GM12878 (cell line): Measurements from ENCODE around the gene TP63. TPM values are rescaled to one million over a fixed set of nuclear protein-coding genes. Genes with fewer than 3 reads are reported as not detected.
A peak's percentile ranks its signal among the peaks of the same experiment; 100 is the strongest.

Source experiments
- ATAC-seq: fragments of 200-7000 bp; cut with Tn5 transposase; 3 replicates; pipeline ENCODE4 v1.9.1; 2020; ENCODE audit warnings: mild to moderate bottlenecking, moderate library complexity
- BruUV-seq: library from RNA; stranded (reverse); fragments of 400-500 nt; replicated peaks from 2 replicates; lab custom pipeline; 2021; lab: Mats Ljungman, UMichigan
- CTCF ChIA-PET: fragments of 300-600 bp; sonication (Branson Sonifier 250); formaldehyde crosslinking; extraction: SDS; loops from one replicate; lab custom pipeline; 2021; ENCODE audit warnings: inconsistent platforms; lab: Yijun Ruan, JAX
- POLR2A ChIA-PET: fragments of 350-600 bp; formaldehyde crosslinking; extraction: SDS; loops from one replicate; lab custom pipeline; 2021; ENCODE audit warnings: inconsistent platforms; lab: Charles Lee
- RAD21 ChIA-PET: fragments of 300-600 bp; sonication (Branson Sonifier 250); formaldehyde crosslinking; loops from one replicate; lab custom pipeline; 2023; ENCODE audit warnings: antibody characterized with exemption; ENCODE audit not compliant: unreplicated experiment; lab: Charles Lee
- SMC1A ChIA-PET: fragments of 300-600 bp; sonication (Branson Sonifier 250); formaldehyde crosslinking; loops from one replicate; lab custom pipeline; 2023; ENCODE audit not compliant: unreplicated experiment, uncharacterized antibody; lab: Charles Lee
- DNase-seq: peaks from one replicate; pipeline ENCODE4 v3.0.0-alpha.2; 2011; ENCODE audit warnings: low read depth, low spot score
- FAIRE-seq: peaks from 3 replicates; lab custom pipeline; 2011; peaks lifted over from hg19 to GRCh38; lab: Jason Lieb, UNC
- H2AFZ ChIP-seq: 2 replicates; pipeline ENCODE4 v1.6.0; 2011; ENCODE audit warnings: low read depth, low read length, control low read depth; ENCODE audit not compliant: control insufficient read depth
- H3K27ac ChIP-seq: 2 replicates; pipeline ENCODE4 v1.5.1; 2011; ENCODE audit warnings: control low read depth; ENCODE audit not compliant: control insufficient read depth, insufficient read depth
- H3K27me3 ChIP-seq, 2 experiments: replicated peaks in 1 of 2; 2 replicates each; pipeline versions ENCODE4 v1.6.0 to v1.6.1; 2011; ENCODE audit warnings: low read length in 1 of 2; ENCODE audit not compliant: control insufficient read depth in 2 of 2, insufficient read depth in 2 of 2
- H3K36me3 ChIP-seq, 2 experiments: 2 replicates each; pipeline ENCODE4 v1.5.1; 2011; ENCODE audit warnings: low read length in 1 of 2; ENCODE audit not compliant: control insufficient read depth in 2 of 2, insufficient read depth in 2 of 2
- H3K4me1 ChIP-seq: 2 replicates; pipeline ENCODE4 v1.6.1; 2011; ENCODE audit warnings: mild to moderate bottlenecking, low read length, moderate library complexity, mixed read lengths; ENCODE audit not compliant: control insufficient read depth, insufficient read depth
- H3K4me2 ChIP-seq: 2 replicates; pipeline ENCODE4 v1.6.0; 2011; ENCODE audit warnings: control low read depth; ENCODE audit not compliant: control insufficient read depth, insufficient read depth
- H3K4me3 ChIP-seq: fragments of 200-600 bp; sonication (generic); 2 replicates; pipeline ENCODE4 v1.5.1; 2016
- H3K79me2 ChIP-seq: 2 replicates; pipeline ENCODE4 v1.6.0; 2011; ENCODE audit warnings: low read length; ENCODE audit not compliant: control insufficient read depth, insufficient read depth
- H3K9ac ChIP-seq: 2 replicates; pipeline ENCODE4 v1.8.0; 2011; ENCODE audit warnings: low read length, control low read depth, mixed read lengths; ENCODE audit not compliant: control insufficient read depth, insufficient read depth
- H3K9me3 ChIP-seq: replicated peaks from 3 replicates; pipeline ENCODE4 v1.5.1; 2011; ENCODE audit warnings: mild to moderate bottlenecking, low read length; ENCODE audit not compliant: control insufficient read depth, insufficient read depth
- H4K20me1 ChIP-seq: 2 replicates; pipeline ENCODE4 v1.6.0; 2011; ENCODE audit not compliant: control insufficient read depth, insufficient read depth
- ATF7 ChIP-seq: fragments of 450-650 bp; IDR thresholded peaks from 2 replicates; pipeline ENCODE4 v1.6.1; 2016; ENCODE audit warnings: low read depth, mild to moderate bottlenecking
- BACH1 ChIP-seq: fragments of 450-650 bp; IDR thresholded peaks from 2 replicates; pipeline ENCODE4 v1.6.1; 2017; ENCODE audit warnings: mild to moderate bottlenecking, borderline replicate concordance
- BMI1 ChIP-seq: fragments of 450-650 bp; IDR thresholded peaks from 2 replicates; pipeline ENCODE4 v1.6.1; 2016; ENCODE audit warnings: mild to moderate bottlenecking, moderate library complexity, borderline replicate concordance
- CTCF ChIP-seq, 3 experiments: IDR thresholded peaks in 2 of 3; conservative IDR thresholded peaks in 1 of 3; 2 replicates each; pipeline ENCODE4 v1.5.1; 2011; ENCODE audit warnings: low read depth in 3 of 3, low read length in 3 of 3, mild to moderate bottlenecking in 3 of 3, control low read depth in 2 of 3, moderate library complexity in 2 of 3, inconsistent platforms in 1 of 3, mixed read lengths in 1 of 3; ENCODE audit not compliant: control insufficient read depth in 2 of 3, insufficient read depth in 1 of 3; ENCODE audit errors: extremely low read depth in 1 of 3
- EGR1 ChIP-seq, 2 experiments: IDR thresholded peaks; 1 replicate in 1 of 2; 2 replicates in 1 of 2; pipeline ENCODE4 v1.6.1; 2011 to 2012; ENCODE audit warnings: low read depth in 2 of 2, low read length in 2 of 2, borderline replicate concordance in 1 of 2, mild to moderate bottlenecking in 1 of 2, moderate library complexity in 1 of 2
- ESRRA ChIP-seq: IDR thresholded peaks from 2 replicates; pipeline ENCODE4 v1.6.1; 2012; ENCODE audit warnings: mild to moderate bottlenecking, low read length, improper control_type of control experiment
- ETV6 ChIP-seq, 2 experiments: fragments of 450-650 bp in 1 of 2; IDR thresholded peaks in 1 of 2; conservative IDR thresholded peaks in 1 of 2; 2 replicates each; pipeline ENCODE4 v1.6.1; 2014; ENCODE audit warnings: antibody characterized with exemption in 1 of 2, borderline replicate concordance in 1 of 2, low read depth in 1 of 2, mild to moderate bottlenecking in 1 of 2, moderate library complexity in 1 of 2
- FOXK2 ChIP-seq: fragments of 450-650 bp; IDR thresholded peaks from 2 replicates; pipeline ENCODE4 v1.6.1; 2017; ENCODE audit warnings: mild to moderate bottlenecking, moderate library complexity
- HDAC2 ChIP-seq: fragments of 200-600 bp; sonication (generic); IDR thresholded peaks from 2 replicates; pipeline ENCODE4 v1.6.1; 2017
- IKZF1 ChIP-seq: fragments of 450-650 bp; conservative IDR thresholded peaks from 2 replicates; pipeline ENCODE4 v1.6.1; 2017; ENCODE audit warnings: antibody characterized with exemption, mild to moderate bottlenecking
- NFIC ChIP-seq: IDR thresholded peaks from 2 replicates; pipeline ENCODE4 v1.6.1; 2012; ENCODE audit warnings: low read depth, mild to moderate bottlenecking, inconsistent platforms, low read length, moderate library complexity
- NFXL1 ChIP-seq: fragments of 450-650 bp; IDR thresholded peaks from 2 replicates; pipeline ENCODE4 v1.6.1; 2017; ENCODE audit warnings: antibody characterized with exemption, mild to moderate bottlenecking, borderline replicate concordance
- RELA ChIP-seq: fragments of 450-650 bp; IDR thresholded peaks from 2 replicates; pipeline ENCODE4 v1.8.0; 2014; ENCODE audit warnings: borderline replicate concordance; ENCODE audit not compliant: partially characterized antibody
- SMARCA5 ChIP-seq: fragments of 450-650 bp; IDR thresholded peaks from 2 replicates; pipeline ENCODE4 v1.6.1; 2017; ENCODE audit warnings: mild to moderate bottlenecking
- SUZ12 ChIP-seq: fragments of 200-600 bp; sonication (generic); IDR thresholded peaks from one replicate; pipeline ENCODE4 v1.6.1; 2018; ENCODE audit warnings: antibody characterized with exemption, mild to moderate bottlenecking; ENCODE audit not compliant: unreplicated experiment
- WRNIP1 ChIP-seq: IDR thresholded peaks from 2 replicates; pipeline ENCODE4 v1.6.1; 2011; ENCODE audit warnings: low read depth, low read length, improper control_type of control experiment, borderline replicate concordance
- ZBTB11 ChIP-seq: fragments of 450-650 bp; formaldehyde crosslinking; IDR thresholded peaks from 2 replicates; pipeline ENCODE4 v1.5.0; 2022; ENCODE audit warnings: mild to moderate bottlenecking, missing genetic modification characterization
- ZSCAN29 ChIP-seq: fragments of 450-650 bp; IDR thresholded peaks from 2 replicates; pipeline ENCODE4 v1.6.1; 2017; ENCODE audit warnings: mild to moderate bottlenecking, moderate library complexity
- WGBS: methylation state at CpG from one replicate; pipeline ENCODE4 v1.1.6; 2016; ENCODE audit warnings: low lambda C conversion rate; ENCODE audit not compliant: insufficient replicate concordance, insufficient coverage; ENCODE audit errors: missing lambda C conversion rate; 5-methylcytosine and 5-hydroxymethylcytosine counted together
- in situ Hi-C: fragments of 300-500 bp; cut with MboI; formaldehyde crosslinking; loops from 9 replicates; pipeline ENCODE4 v1.14.3; 2018; ENCODE audit warnings: mixed read lengths
- intact Hi-C: fragments of 100-400 bp; cut with micrococcal nuclease; formaldehyde crosslinking; loops from one replicate; pipeline ENCODE4 v1.14.2; 2022; ENCODE audit not compliant: unreplicated experiment
- polyA plus RNA-seq, 11 experiments: library from polyadenylated mRNA; depleted of rRNA in 4 of 11; unstranded in 6 of 11; stranded (reverse) in 5 of 11; fragments of >200 nt; fragmentation: Nextera tagmentation in 4 of 11; fragmentation: Illumina TruSeq in 1 of 11; extraction: Ambion mirVana in 4 of 11; extraction: Trizol in 1 of 11; gene quantifications; 1 replicate in 1 of 11; 2 replicates in 10 of 11; pipeline versions ENCODE4 v1.2.1 to v1.2.3, GENCODE V29; 2011 to 2016; ENCODE audit warnings: inconsistent platforms in 2 of 11, missing spikeins in 2 of 11, low read depth in 1 of 11
- total RNA-seq, 4 experiments: library from RNA; depleted of rRNA in 3 of 4; stranded (reverse); fragments of >200 nt in 3 of 4; fragmentation: Illumina TruSeq in 1 of 4; extraction: Trizol in 1 of 4; gene quantifications; 2 replicates each; pipeline versions ENCODE4 v1.2.1 to v1.2.3, GENCODE V29; 2013 to 2021

The TP63 gene
- total and polyA plus RNA-seq, 10 of the 15 experiments (the other 5 are each of a cell fraction or from before 2014, with no cell fraction given), result 1.4 to 10.8 (median 6.2) TPM

- no TSS peak for BruUV-seq
- H3K27ac ChIP-seq, result peak overlapping the region; percentile 86
- no peaks in the 10 kb centered on the region for H3K36me3 ChIP-seq
- ATAC-seq, result peak; percentile 58
- peaks cover 2% of the 10 kb centered on the region; the same call in 2 of the 3 replicates for H3K9me3 ChIP-seq
- ChIA-PET POLR2A (interaction anchor here (1.0 to 1.7 kb wide), 4 partner anchors 9 to 23 kb away, joined by 3 to 11 read pairs (median 4); no protein-coding TSS in a partner anchor), SMC1A (interaction anchor here (0.6 to 5.5 kb wide), 15 partner anchors 8 to 360 kb away, joined by 3 to 39 read pairs (median 5); no protein-coding TSS in a partner anchor), RAD21 (interaction anchor here (1.0 to 3.9 kb wide), 13 partner anchors 9 to 227 kb away, joined by 3 to 29 read pairs (median 4); no protein-coding TSS in a partner anchor), CTCF (interaction anchor here (1.0 to 1.8 kb wide), 7 partner anchors 9 to 360 kb away, joined by 3 to 9 read pairs (median 5); no protein-coding TSS in a partner anchor)
- intact Hi-C loops, result loop anchor here (5.0 kb wide), 5 partner anchors 45 to 360 kb away; no protein-coding TSS in a partner anchor
- H3K4me1 ChIP-seq, result peaks cover 10% of the 10 kb centered on the region; the same call in 1 of the 2 replicates
- H3K4me2 ChIP-seq, result peak overlapping the region; percentile 36
- peak overlapping the region; percentile 52 for H2AFZ ChIP-seq
- no peaks in the 10 kb centered on the region for H3K27me3 ChIP-seq
- peak overlapping the region; percentile 42 for H3K9ac ChIP-seq
- peaks cover 19% of the 10 kb centered on the region for H3K79me2 ChIP-seq
- FAIRE-seq, result peak; percentile 61
- peak; percentile 57 for DNase-seq
- no peaks in the 10 kb centered on the region for H4K20me1 ChIP-seq
- peak overlapping the region; percentile 37 for H3K4me3 ChIP-seq
- in situ Hi-C loops, result no loop called here
- WGBS, result 12% methylated on average over 5 of the region's 5 CpGs
- no peak for TF ChIP-seq SUZ12
- TF ChIP-seq FOXK2, result no peak
- TF ChIP-seq ZBTB11 (CRISPR knock-in tag), result no peak
- no peak for TF ChIP-seq EGR1 (IDR thresholded peaks at IDR 0.05; ENCODE audit: borderline replicate concordance in 1 of 2, low read depth in 2 of 2, low read length in 2 of 2)
- TF ChIP-seq CTCF (IDR thresholded peaks at IDR 0.05 in 2 of 3, conservative IDR thresholded peaks at IDR 0.05 in 1 of 3; ENCODE audit: control insufficient read depth in 2 of 3, extremely low read depth in 1 of 3, insufficient read depth in 1 of 3, low read depth in 3 of 3, low read length in 3 of 3), result no peak
- no peak for TF ChIP-seq BACH1
- TF ChIP-seq WRNIP1, result no peak
- TF ChIP-seq NFXL1, result no peak
- TF ChIP-seq ATF7, result no peak
- TF ChIP-seq NFIC, result peak; percentile 21; the same call in 1 of the 2 replicates
- TF ChIP-seq ESRRA, result no peak
- no peak for TF ChIP-seq IKZF1
- TF ChIP-seq ZSCAN29, result no peak
- TF ChIP-seq RELA, result no peak
- TF ChIP-seq ETV6 (conservative IDR thresholded peaks at IDR 0.05 in 1 of 2, IDR thresholded peaks at IDR 0.05 in 1 of 2; ENCODE audit: borderline replicate concordance in 1 of 2, low read depth in 1 of 2), result no peak
- TF ChIP-seq BMI1, result no peak
- TF ChIP-seq SMARCA5, result no peak
- no peak for TF ChIP-seq HDAC2
Observed at GRCh38 chr3:189632242-189632641, 1.1 kb downstream of the TP63 start.
